ENCODE measurements around the gene CASKIN2. TPM values are rescaled to one million over a fixed set of nuclear protein-coding genes. Genes with fewer than 3 reads are reported as not detected.
A peak's percentile ranks its signal among the peaks of the same experiment; 100 is the strongest.

CASKIN2 gene
- total RNA-seq, 2 donors from 2014 or later, result 0.33 to 0.98 TPM

DNA sequence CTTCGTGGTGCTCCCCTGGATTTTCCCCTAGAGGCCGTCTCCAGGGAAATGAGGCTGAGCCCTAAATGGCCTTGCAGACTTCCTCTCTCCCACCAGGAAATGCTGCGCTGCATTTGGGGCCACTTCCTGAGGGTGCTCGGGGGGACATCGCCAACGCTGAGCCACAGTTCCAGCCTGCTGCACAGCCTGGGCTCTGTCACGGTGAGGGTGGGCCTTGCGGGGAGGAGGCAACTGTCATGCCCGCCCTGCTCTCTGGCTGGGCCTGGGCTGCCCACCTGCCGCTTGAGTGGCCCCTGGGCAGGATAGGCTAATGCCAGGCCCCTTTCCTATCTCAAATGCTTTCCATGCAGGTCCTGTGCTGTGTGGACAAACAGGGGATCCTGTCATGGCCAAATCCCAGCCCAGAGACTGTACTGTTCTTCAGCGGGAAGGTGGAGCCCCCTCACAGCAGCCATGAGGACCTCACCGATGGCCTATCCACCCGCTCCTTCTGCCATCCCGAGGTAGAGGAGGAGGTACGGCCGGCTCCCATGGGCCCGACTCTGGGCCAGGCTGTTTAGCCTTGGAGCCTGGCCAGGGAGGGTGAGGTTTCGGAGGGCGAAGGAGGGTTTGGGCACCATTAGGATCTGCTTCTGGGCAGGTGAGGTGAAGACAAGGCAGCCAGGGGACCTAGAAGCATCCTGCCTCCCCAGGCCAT lies 24.2 kb downstream of the CASKIN2 start:
- no peak for ATAC-seq
- Mint-ChIP-seq H3K27me3 (no peaks in the 10 kb centered on the region), H3K27ac (peak overlapping the region in 1 of 2 donors; percentile 37), H3K4me3 (no peak overlapping the region), H3K36me3 (no peaks in the 10 kb centered on the region), H3K9me3 (peaks cover 3% of the 10 kb centered on the region), H3K4me1 (ENCODE audit: low read depth in 2 of 2) (peaks cover 11 to 16% of the 10 kb centered on the region in 2 donors)
- no peak for DNase-seq (ENCODE audit: low spot score)

DNA sequence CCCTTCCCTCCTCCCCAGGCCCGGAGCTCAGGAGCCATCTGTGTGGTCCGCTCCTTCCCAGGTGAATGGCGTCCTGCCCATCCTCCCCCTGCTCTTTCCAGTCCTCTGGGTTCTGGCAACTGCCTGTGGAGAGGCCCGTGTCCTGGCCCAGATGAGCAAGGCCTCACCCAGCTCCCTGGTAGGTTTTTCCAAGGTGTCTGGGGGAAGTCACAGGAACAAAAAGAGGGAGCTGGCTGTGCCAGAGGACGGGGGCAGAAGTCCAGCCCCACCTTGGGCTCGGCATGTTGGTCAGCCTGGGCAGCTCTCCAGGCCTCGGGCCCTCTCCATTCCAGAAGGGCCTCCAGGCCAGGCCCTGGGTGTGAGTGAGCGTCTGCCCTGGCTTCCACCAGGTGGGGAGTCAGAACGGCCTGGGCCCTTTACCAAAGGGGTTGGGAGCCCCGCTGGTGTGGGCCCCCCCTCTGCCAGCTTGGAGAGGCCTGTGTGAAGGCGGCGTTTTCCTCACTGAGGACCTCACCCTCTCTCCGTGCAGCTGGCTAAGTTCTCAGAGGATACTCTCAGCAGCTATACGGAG lies 25.1 kb downstream of the CASKIN2 start:
- Mint-ChIP-seq H3K27ac (no peak overlapping the region), H3K27me3 (no peaks in the 10 kb centered on the region), H3K36me3 (no peaks in the 10 kb centered on the region), H3K4me3 (no peak overlapping the region), H3K4me1 (ENCODE audit: low read depth in 2 of 2) (peaks cover 11 to 16% of the 10 kb centered on the region in 2 donors), H3K9me3 (peaks cover 3% of the 10 kb centered on the region)
- no peak for DNase-seq (ENCODE audit: low spot score)
- no peak for ATAC-seq

DNA sequence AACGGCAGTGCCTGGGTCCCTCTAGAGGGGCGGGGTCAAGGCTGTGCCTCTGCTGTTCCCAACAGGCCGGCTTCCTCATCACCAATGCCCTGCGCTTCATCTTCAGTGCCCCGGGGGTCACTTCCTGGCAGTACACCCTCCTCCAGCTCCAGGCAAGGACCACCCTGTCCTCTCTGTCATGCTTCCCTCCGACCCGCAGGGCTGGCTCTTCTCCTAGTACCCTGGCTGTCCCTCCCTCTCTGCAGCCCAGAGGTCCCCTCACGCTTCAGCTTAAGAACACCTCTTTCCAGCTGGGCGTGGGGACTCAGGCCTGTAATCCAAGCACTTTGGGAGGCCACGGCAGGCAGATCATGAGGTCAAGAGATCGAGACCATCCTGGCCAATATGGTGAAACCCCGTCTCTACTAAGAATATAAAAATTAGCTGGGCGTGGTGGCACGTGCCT lies 25.8 kb downstream of the CASKIN2 start:
- no peaks in the 10 kb centered on the region for H3K36me3 Mint-ChIP-seq
- peak overlapping the region in 1 of 2 donors; percentile 37 for H3K27ac Mint-ChIP-seq
- peaks cover 3% of the 10 kb centered on the region for H3K9me3 Mint-ChIP-seq

DNA sequence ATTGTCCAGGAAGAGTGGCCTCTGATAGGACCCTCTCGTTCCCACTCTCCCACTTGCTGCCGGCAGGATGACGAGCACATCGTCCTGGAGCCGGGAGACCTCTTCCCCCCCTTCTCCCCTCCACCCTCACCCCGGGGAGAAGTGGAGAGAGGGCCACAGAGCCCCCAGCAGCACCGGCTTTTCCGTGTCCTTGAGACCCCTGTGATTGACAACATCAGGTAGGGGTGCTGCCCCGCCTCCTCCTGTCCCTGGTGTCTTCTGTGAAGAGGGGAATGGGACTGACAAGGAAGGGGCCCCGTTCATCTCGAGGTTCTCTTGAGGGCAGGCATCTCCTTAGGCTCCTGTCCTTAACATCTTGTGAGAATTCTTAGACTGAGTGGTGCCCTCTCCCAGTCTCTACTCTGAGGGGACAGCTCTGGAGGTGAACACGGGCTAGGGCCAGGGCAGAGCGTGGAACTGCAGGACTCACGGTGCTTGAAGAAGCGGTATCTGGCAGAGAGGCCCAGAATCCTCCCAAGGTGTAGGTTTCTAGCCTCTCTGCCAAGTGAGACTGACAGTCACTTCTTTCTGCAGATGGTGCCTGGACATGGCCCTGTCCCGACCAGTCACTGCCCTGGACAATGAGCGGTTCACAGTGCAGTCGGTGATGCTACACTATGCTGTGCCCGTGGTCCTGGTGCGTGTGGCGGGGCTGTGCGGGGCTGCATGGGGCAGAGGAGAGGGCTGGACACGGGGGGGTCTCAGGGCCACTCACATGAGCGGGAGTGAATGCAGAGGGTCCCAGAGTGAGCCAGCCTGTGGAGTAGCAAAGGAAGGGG lies 26.4 kb downstream of the CASKIN2 start:
- peak overlapping the region; percentile 98 for H3K27ac Mint-ChIP-seq
- H3K36me3 Mint-ChIP-seq, result no peaks in the 10 kb centered on the region
- ATAC-seq (no peak), DNase-seq (ENCODE audit: low spot score) (no peak)
- no peak overlapping the region for H3K4me3 Mint-ChIP-seq
- peaks cover 11 to 19% of the 10 kb centered on the region in 2 donors for H3K4me1 Mint-ChIP-seq (ENCODE audit: low read depth in 2 of 2)
- no peaks in the 10 kb centered on the region for H3K27me3 Mint-ChIP-seq
- H3K9me3 Mint-ChIP-seq, result peaks cover 3% of the 10 kb centered on the region

More for the DNA sequence above, 25.8 kb downstream of the CASKIN2 start:
- ATAC-seq (no peak), DNase-seq (ENCODE audit: low spot score) (no peak)
- H3K27me3 Mint-ChIP-seq, result no peaks in the 10 kb centered on the region
- peaks cover 11 to 19% of the 10 kb centered on the region in 2 donors for H3K4me1 Mint-ChIP-seq (ENCODE audit: low read depth in 2 of 2)
- H3K4me3 Mint-ChIP-seq, result no peak overlapping the region

DNA sequence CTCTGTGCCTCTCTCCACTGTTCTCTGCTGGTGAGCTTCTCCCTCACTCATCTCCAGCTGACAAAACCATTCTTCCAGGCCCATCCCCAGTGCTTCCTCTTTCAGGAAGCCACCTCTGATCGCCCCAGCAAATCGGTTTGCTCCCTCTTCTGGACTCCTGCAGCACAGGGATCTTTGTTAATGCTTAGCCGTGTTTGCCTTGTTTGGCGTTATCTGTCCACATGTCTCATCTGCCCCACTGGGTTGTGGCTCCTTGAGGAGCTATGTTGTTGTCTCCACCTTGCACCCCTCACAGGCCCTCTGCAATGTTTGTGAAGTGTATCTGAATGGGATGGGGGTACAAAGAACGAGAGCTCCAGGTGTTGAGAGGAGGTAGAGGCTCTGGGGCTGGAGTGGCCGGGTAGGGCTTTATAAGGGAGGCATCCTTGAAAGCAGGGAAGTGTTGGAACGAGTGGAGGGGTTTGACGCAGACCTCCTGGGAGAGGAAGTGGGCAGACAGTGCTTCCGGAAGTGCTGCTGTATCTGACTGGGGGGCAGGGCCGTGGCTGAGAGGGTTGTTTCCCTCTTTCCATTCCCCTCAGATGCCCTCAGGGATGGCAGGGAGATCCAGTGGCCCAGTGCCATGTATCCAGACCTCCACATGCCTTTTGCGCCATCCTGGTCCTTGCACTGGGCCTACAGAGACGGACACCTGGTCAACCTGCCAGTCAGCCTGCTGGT lies 27.8 kb downstream of the CASKIN2 start:
- DNase-seq (ENCODE audit: low spot score) (peak; percentile 79), ATAC-seq (peak; percentile 81 to 89)
- H3K9me3 Mint-ChIP-seq, result peaks cover 3% of the 10 kb centered on the region
- no peaks in the 10 kb centered on the region for H3K36me3 Mint-ChIP-seq
- H3K4me3 Mint-ChIP-seq, result peak overlapping the region; percentile 84
- H3K27me3 Mint-ChIP-seq, result no peaks in the 10 kb centered on the region
- H3K27ac Mint-ChIP-seq, result peak overlapping the region; percentile 98
- H3K4me1 Mint-ChIP-seq (ENCODE audit: low read depth in 2 of 2), result peaks cover 17 to 22% of the 10 kb centered on the region in 2 donors

DNA sequence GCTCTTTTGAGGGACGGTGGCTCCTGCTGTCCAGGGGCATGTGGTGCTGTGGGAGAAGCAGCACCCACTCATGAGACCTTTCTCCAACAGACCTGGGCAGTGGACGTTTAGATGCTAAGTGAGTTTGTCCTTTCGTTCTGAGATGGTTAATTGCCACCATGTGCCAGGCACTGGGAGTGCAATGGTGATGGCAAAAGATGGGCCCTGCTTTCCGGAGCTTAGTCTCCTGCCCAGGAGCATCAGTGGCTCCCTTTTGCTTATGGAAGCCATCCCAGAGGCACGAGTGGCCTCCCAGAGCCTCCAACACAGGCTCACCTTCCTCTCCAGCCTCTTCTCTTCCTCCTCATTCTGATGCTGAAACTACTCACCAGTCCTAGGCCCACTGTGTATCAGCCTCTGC lies 28.4 kb downstream of the CASKIN2 start:
- no peak for ATAC-seq
- Mint-ChIP-seq H3K9me3 (peaks cover 3% of the 10 kb centered on the region), H3K4me3 (peak overlapping the region; percentile 84)

DNA sequence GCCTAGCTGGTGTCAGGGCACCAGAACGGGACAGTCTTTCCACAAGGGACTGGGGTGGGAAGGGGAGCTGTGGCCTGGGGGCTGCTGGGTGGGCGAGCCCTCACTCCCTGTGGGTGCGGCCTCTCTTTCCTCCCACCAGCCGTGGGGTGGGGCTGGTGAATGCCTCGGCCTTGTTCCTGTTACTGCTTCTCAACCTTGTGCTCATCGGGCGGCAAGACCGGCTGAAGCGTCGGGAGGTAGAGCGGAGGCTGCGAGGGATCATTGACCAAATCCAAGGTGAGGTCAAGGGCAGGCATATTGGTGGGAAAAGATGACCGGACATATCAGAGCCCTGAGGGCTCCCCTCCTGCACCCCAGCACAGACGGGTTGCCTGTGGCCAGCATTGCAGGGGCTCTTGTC lies 29.2 kb downstream of the CASKIN2 start:
- H3K36me3 Mint-ChIP-seq, result no peaks in the 10 kb centered on the region
- ATAC-seq (no peak), DNase-seq (ENCODE audit: low spot score) (no peak)
- no peaks in the 10 kb centered on the region for H3K27me3 Mint-ChIP-seq
- peak overlapping the region; percentile 15 for H3K4me3 Mint-ChIP-seq
- H3K4me1 Mint-ChIP-seq (ENCODE audit: low read depth in 2 of 2), result peaks cover 17 to 22% of the 10 kb centered on the region in 2 donors
- H3K9me3 Mint-ChIP-seq, result peaks cover 3% of the 10 kb centered on the region
- H3K27ac Mint-ChIP-seq, result peak overlapping the region; percentile 98

More for the DNA sequence above, 28.4 kb downstream of the CASKIN2 start:
- no peaks in the 10 kb centered on the region for H3K36me3 Mint-ChIP-seq
- H3K27me3 Mint-ChIP-seq, result no peaks in the 10 kb centered on the region
- no peak for DNase-seq (ENCODE audit: low spot score)
- H3K27ac Mint-ChIP-seq, result peak overlapping the region; percentile 98
- H3K4me1 Mint-ChIP-seq (ENCODE audit: low read depth in 2 of 2), result peaks cover 17 to 22% of the 10 kb centered on the region in 2 donors

DNA sequence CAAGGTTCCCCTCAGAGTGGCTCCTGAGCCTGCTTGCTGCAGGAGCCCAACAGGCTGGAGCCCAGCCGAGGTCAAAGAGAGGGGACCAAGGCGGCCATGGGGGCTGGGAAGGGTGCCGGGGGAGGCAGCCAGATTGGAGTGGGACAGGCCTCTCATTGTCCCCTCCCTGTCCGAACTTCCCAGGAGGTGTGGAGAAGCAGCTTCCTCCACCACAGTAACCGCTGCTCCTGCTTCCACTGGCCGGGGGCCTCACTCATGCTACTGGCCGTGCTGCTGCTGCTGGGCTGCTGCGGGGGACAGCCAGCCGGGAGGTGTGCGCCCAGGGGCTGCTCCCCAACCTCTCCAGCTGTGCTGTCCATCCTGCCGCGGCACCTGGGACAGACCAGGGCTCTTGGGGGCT lies 29.6 kb downstream of the CASKIN2 start:
- peak overlapping the region in 1 of 2 donors; percentile 98 for H3K27ac Mint-ChIP-seq
- H3K4me1 Mint-ChIP-seq (ENCODE audit: low read depth in 2 of 2), result peaks cover 17 to 22% of the 10 kb centered on the region in 2 donors
- no peak overlapping the region for H3K4me3 Mint-ChIP-seq
- H3K27me3 Mint-ChIP-seq, result no peaks in the 10 kb centered on the region
- H3K36me3 Mint-ChIP-seq, result no peaks in the 10 kb centered on the region
- ATAC-seq (no peak), DNase-seq (ENCODE audit: low spot score) (no peak)
- peaks cover 3% of the 10 kb centered on the region for H3K9me3 Mint-ChIP-seq

DNA sequence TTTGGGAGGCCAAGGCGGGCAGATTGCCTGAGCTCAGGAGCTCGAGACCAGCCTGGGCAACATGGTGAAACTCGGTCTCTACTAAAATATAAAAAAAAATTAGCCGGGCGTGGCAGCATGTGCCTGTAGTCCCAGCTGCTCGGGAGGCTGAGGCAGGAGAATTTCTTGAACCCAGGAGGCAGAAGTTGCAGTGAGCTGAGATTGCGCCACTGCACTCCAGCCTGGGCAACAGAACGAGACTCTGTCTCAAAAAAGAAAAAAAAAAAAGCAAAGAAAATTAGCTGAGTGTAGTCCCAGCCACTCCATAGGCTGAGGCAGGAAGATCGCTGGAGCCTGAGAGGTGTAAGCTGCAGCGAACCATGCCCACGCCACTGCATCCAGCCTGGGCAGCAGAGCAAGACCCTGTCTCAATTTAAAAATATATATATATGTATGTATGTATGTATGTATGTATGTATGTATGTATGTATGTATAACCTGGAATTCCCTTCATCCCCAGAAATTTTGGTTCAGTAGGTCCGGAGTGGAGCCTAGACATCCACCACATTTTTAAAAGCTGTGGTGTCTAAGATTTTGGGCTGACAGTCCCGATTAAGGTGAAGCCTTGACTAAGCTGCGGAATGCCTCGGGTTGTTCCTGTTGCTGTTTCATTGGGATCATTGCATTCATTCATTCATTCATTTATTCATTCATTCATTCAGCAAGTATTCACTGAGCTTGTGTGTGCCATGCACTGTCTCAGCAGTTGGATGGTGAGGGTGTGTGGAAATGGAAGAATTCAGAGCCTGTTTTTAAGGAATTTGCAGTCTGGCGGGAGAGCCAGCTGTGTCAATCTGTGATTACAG lies 33.0 kb downstream of the CASKIN2 start:
- H3K4me3 Mint-ChIP-seq, result no peak overlapping the region
- H3K9me3 Mint-ChIP-seq, result peaks cover 2% of the 10 kb centered on the region
- DNase-seq (ENCODE audit: low spot score), result no peak
- no peaks in the 10 kb centered on the region for H3K27me3 Mint-ChIP-seq
- ATAC-seq, result no peak
- H3K36me3 Mint-ChIP-seq, result no peaks in the 10 kb centered on the region
- peak overlapping the region in 1 of 2 donors; percentile 26 for H3K27ac Mint-ChIP-seq
- peaks cover 11 to 18% of the 10 kb centered on the region in 2 donors for H3K4me1 Mint-ChIP-seq (ENCODE audit: low read depth in 2 of 2)

DNA sequence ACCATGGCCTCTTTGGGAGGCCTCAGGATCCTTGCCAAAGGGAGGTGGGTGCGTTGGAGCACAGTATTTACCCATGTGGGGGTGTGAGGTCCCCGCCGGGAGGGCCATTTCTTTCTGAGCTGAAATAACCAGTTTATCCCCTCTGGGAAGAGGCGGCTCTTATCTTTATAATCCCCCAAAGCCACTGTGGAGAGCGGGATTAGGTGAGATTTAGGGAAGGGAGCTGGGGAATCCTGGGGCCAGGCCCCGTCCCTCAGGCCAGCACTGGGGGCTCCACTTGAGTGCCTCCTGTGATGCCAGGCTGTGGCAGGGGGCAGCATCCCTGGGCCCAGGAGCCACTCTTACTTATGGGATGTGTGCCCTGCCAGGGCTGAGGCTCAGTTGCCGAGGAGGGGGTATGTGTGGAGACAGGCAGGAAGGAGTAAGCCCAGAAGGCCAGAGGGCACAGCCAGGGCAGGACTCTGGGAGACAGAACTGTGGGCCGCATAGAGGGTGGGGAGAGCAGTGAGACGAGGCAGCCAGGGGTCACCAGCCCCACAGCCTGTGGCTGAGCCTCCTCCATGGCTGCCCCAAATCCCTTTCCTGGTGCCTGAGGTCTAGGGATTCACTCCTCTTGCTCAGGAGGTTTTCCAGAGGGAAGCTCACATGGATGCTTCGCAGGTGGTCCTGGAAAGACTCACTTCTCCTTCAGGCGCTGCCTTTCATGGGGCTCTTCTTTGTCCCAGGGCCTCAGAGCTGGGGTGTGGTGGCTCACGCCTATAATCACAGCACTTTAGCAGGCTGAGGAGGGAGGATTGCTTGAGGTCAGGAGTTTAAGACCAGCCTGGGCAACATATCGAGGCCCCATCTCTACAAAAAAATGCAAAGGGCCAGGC lies 33.9 kb downstream of the CASKIN2 start:
- Mint-ChIP-seq H3K27ac (peak overlapping the region in 1 of 2 donors; percentile 25), H3K4me3 (no peak overlapping the region), H3K36me3 (no peaks in the 10 kb centered on the region), H3K9me3 (no peaks in the 10 kb centered on the region), H3K27me3 (no peaks in the 10 kb centered on the region), H3K4me1 (ENCODE audit: low read depth in 2 of 2) (peaks cover 5 to 14% of the 10 kb centered on the region in 2 donors)
- no peak for ATAC-seq
- DNase-seq (ENCODE audit: low spot score), result no peak

DNA sequence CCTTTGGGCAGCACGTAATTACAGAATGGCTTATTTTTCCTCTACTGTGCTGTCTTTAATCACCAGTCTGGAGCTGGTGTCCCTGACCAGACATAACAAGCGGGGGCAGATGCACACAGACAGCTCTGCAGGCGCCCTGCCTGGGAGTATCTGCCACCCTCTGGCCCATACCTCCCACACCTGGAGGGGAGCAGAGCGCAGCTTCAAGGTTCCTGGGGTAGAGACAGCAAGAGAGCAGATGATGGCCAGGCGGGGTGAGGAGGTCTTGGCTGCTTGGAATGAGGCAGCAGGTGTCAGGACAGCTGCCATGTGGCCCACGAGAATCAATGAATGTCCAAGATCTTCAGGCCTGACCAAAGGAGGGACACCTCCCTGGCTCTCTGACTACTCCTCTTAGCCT lies 35.1 kb downstream of the CASKIN2 start:
- H3K27ac Mint-ChIP-seq, result peak overlapping the region in 1 of 2 donors; percentile 25

DNA sequence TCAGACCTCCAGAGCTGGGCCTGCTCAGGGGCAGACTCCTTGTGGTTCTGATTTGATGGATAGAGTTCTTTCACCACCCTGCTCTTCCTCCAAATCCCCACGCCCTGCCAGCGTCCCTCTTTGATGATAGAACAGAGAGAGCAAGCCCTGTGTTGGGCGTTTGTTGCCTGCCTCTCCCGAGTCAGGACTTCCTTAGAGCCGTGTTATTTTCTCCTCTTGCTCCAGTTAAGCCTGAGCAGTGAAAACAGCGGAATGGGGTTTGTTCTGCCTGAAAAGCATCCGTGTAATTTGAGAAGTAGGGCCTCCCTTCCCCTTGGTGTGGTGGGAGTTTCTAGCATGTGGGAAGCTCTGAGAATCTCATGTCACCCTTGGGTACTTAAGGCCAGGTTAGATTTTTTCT lies 36.8 kb downstream of the CASKIN2 start:
- Mint-ChIP-seq H3K27me3 (no peaks in the 10 kb centered on the region), H3K4me3 (no peak overlapping the region), H3K36me3 (no peaks in the 10 kb centered on the region), H3K27ac (no peak overlapping the region), H3K9me3 (no peaks in the 10 kb centered on the region), H3K4me1 (ENCODE audit: low read depth in 2 of 2) (peaks cover 5 to 7% of the 10 kb centered on the region in 2 donors)
- ATAC-seq (no peak), DNase-seq (ENCODE audit: low spot score) (no peak)

More for the DNA sequence above, 35.1 kb downstream of the CASKIN2 start:
- Mint-ChIP-seq H3K27me3 (no peaks in the 10 kb centered on the region), H3K4me3 (no peak overlapping the region), H3K9me3 (no peaks in the 10 kb centered on the region), H3K4me1 (ENCODE audit: low read depth in 2 of 2) (peaks cover 5 to 12% of the 10 kb centered on the region in 2 donors), H3K36me3 (no peaks in the 10 kb centered on the region)
- DNase-seq (ENCODE audit: low spot score) (no peak), ATAC-seq (no peak)

Measured in natural killer cell treated with Interleukin-12 subunit alpha and Interleukin-12 subunit beta and Interleukin-15 and Interleukin-18, amount 100 ng/mL, for 72 hours (primary cell).